K562 (cell line): Measurements from ENCODE around the gene IL1RAPL2. TPM values are rescaled to one million over a fixed set of nuclear protein-coding genes. Genes with fewer than 3 reads are reported as not detected.

Experiments used
- ATAC-seq: fragments of 200-7000 bp; cut with Tn5 transposase; 3 replicates; pipeline ENCODE4 v1.9.1; 2020; ENCODE audit warnings: moderate library complexity
- BruUV-seq: library from RNA; stranded (reverse); fragments of 400-500 nt; replicated peaks from 2 replicates; lab custom pipeline; 2021; lab: Mats Ljungman, UMichigan
- CTCF ChIA-PET: fragments of 300-600 bp; formaldehyde crosslinking; extraction: SDS; loops from one replicate; lab custom pipeline; 2021; ENCODE audit warnings: low intra/inter-chr PET ratio; lab: Yijun Ruan, JAX
- POLR2A ChIA-PET: fragments of 300-600, 350-650 bp; sonication (Branson Sonifier 250); formaldehyde crosslinking; extraction: SDS; loops from one replicate; lab custom pipeline; 2021; ENCODE audit warnings: antibody characterized with exemption, inconsistent platforms; lab: Yijun Ruan, JAX
- DNase-seq, 4 experiments: peaks; one replicate each; pipeline versions ENCODE4 v3.0.0 to v3.0.0-alpha.2; 2011 to 2018; ENCODE audit warnings: low spot score in 3 of 4, mixed read lengths in 3 of 4; ENCODE audit errors: extremely low read depth in 1 of 4
- FAIRE-seq: peaks from 2 replicates; lab custom pipeline; 2011; peaks lifted over from hg19 to GRCh38; lab: Jason Lieb, UNC
- H2AFZ ChIP-seq: 2 replicates; pipeline ENCODE4 v1.6.0; 2011; ENCODE audit warnings: low read depth, low read length, control low read depth, inconsistent platforms
- H3K27ac ChIP-seq: fragments of 200-600 bp; 3 replicates; pipeline ENCODE4 v1.8.0; 2011; ENCODE audit warnings: low read depth, mild to moderate bottlenecking, control low read depth, inconsistent platforms, low read length, moderate library complexity, mixed read lengths; ENCODE audit errors: extremely low read depth
- H3K27me3 ChIP-seq, 2 experiments: fragments of 300-600 bp in 1 of 2; 2 replicates in 1 of 2; 3 replicates in 1 of 2; pipeline versions ENCODE4 v1.6.0 to v1.8.0; 2011; ENCODE audit warnings: inconsistent platforms in 2 of 2, low read length in 2 of 2, mild to moderate bottlenecking in 1 of 2, mixed read lengths in 1 of 2, moderate library complexity in 1 of 2; ENCODE audit not compliant: control insufficient read depth in 2 of 2, insufficient read depth in 2 of 2
- H3K36me3 ChIP-seq: fragments of 300-600 bp; 3 replicates; pipeline ENCODE4 v1.8.0; 2011; ENCODE audit warnings: mild to moderate bottlenecking, low read length, inconsistent platforms; ENCODE audit not compliant: control insufficient read depth, insufficient read depth
- H3K4me1 ChIP-seq, 2 experiments: fragments of 200-600 bp in 1 of 2; replicated peaks in 1 of 2; 2 replicates in 1 of 2; 3 replicates in 1 of 2; pipeline versions ENCODE4 v1.5.1 to v1.8.0; 2011; ENCODE audit warnings: inconsistent platforms in 2 of 2, low read length in 2 of 2, mild to moderate bottlenecking in 1 of 2, mixed read lengths in 1 of 2, moderate library complexity in 1 of 2; ENCODE audit not compliant: control insufficient read depth in 2 of 2, insufficient read depth in 2 of 2
- H3K4me2 ChIP-seq: 2 replicates; pipeline ENCODE4 v1.6.1; 2011; ENCODE audit warnings: low read length, control low read depth, inconsistent platforms, mixed read lengths; ENCODE audit not compliant: insufficient read depth
- H3K4me3 ChIP-seq: fragments of 200-600 bp; sonication (generic), shearing (Covaris generic); 2 replicates; pipeline ENCODE4 v1.5.1; 2016; ENCODE audit warnings: control low read depth, inconsistent platforms
- H3K79me2 ChIP-seq: fragments of 200-600 bp; 3 replicates; pipeline ENCODE4 v1.8.0; 2011; ENCODE audit warnings: low read length, inconsistent platforms; ENCODE audit not compliant: control insufficient read depth, insufficient read depth
- H3K9ac ChIP-seq, 2 experiments: 2 replicates each; pipeline versions ENCODE4 v1.6.0 to v1.6.1; 2011; ENCODE audit warnings: low read depth in 2 of 2, low read length in 2 of 2, control low read depth in 1 of 2, inconsistent platforms in 1 of 2, mild to moderate bottlenecking in 1 of 2, mixed read lengths in 1 of 2; ENCODE audit not compliant: insufficient read depth in 1 of 2
- H3K9me1 ChIP-seq: one replicate; pipeline ENCODE4 v1.6.0; 2011; ENCODE audit warnings: inconsistent platforms, mild to moderate bottlenecking, low read length, moderate library complexity; ENCODE audit not compliant: control insufficient read depth, insufficient read depth
- H3K9me3 ChIP-seq: replicated peaks from 2 replicates; pipeline ENCODE4 v1.5.1; 2011; ENCODE audit warnings: low read depth, low read length, inconsistent platforms; ENCODE audit not compliant: control insufficient read depth, insufficient read depth
- H4K20me1 ChIP-seq: replicated peaks from 2 replicates; pipeline ENCODE4 v1.6.1; 2011; ENCODE audit warnings: low read length, inconsistent platforms, mixed read lengths; ENCODE audit not compliant: control insufficient read depth, insufficient read depth
- CBX1 ChIP-seq: sonication (generic); IDR thresholded peaks from 2 replicates; pipeline ENCODE4 v1.6.1; 2016; ENCODE audit warnings: antibody characterized with exemption, low read depth, mild to moderate bottlenecking
- CXXC5 ChIP-seq: fragments of 250-450 bp; sonication (Bioruptor Pico); IDR thresholded peaks from 2 replicates; pipeline ENCODE4 v1.8.0; 2022; ENCODE audit warnings: inconsistent platforms, mild to moderate bottlenecking, moderate library complexity
- EHMT2 ChIP-seq: fragments of 450-650 bp; IDR thresholded peaks from 2 replicates; pipeline ENCODE4 v1.6.1; 2018; ENCODE audit warnings: antibody characterized with exemption
- HDAC8 ChIP-seq: fragments of 450-650 bp; IDR thresholded peaks from 2 replicates; pipeline ENCODE4 v1.6.1; 2016; ENCODE audit warnings: mild to moderate bottlenecking, missing genetic modification characterization, moderate library complexity, missing compliant biosample characterization
- HEY1 ChIP-seq: fragments of 250-450 bp; sonication (Bioruptor Pico); IDR thresholded peaks from 2 replicates; pipeline ENCODE4 v1.5.0; 2020; ENCODE audit warnings: mild to moderate bottlenecking, moderate library complexity, borderline replicate concordance
- MAFF ChIP-seq: IDR thresholded peaks from 2 replicates; pipeline ENCODE4 v1.6.1; 2012; ENCODE audit warnings: low read length, improper control_type of control experiment
- MAFK ChIP-seq: IDR thresholded peaks from 2 replicates; pipeline ENCODE4 v1.6.1; 2011; ENCODE audit warnings: low read length, improper control_type of control experiment
- MED1 ChIP-seq: sonication (generic); formaldehyde crosslinking; IDR thresholded peaks from 2 replicates; pipeline ENCODE4 v1.8.1; 2023; ENCODE audit warnings: missing genetic modification reagents, borderline replicate concordance
- MLX ChIP-seq, 2 experiments: fragments of 450-650 bp in 1 of 2; sonication (generic) in 1 of 2; formaldehyde crosslinking; conservative IDR thresholded peaks; 2 replicates each; pipeline versions ENCODE4 v1.4.0 to v1.8.1; 2020 to 2022; ENCODE audit warnings: mild to moderate bottlenecking in 1 of 2, missing genetic modification reagents in 1 of 2
- NFIC ChIP-seq: fragments of 450-650 bp; IDR thresholded peaks from 2 replicates; pipeline ENCODE4 v1.6.1; 2017; ENCODE audit warnings: mild to moderate bottlenecking, inconsistent platforms
- PKNOX1 ChIP-seq: fragments of 450-650 bp; IDR thresholded peaks from 2 replicates; pipeline ENCODE4 v1.6.1; 2016
- POLR3G ChIP-seq: IDR thresholded peaks from 2 replicates; pipeline ENCODE4 v1.6.1; 2011; ENCODE audit not compliant: insufficient read length, insufficient replicate concordance; ENCODE audit errors: extremely low read depth
- PYGO2 ChIP-seq: fragments of 450-650 bp; IDR thresholded peaks from 2 replicates; pipeline ENCODE4 v1.6.1; 2016; ENCODE audit warnings: mild to moderate bottlenecking, missing genetic modification characterization, moderate library complexity, missing compliant biosample characterization
- SETDB1 ChIP-seq: IDR thresholded peaks from one replicate; pipeline ENCODE4 v1.6.1; 2012; ENCODE audit warnings: low read length, control low read depth, inconsistent platforms
- SIN3A ChIP-seq, 2 experiments: fragments of 150-350 bp in 1 of 2; IDR thresholded peaks; 2 replicates each; pipeline ENCODE4 v1.6.1; 2011 to 2016; ENCODE audit warnings: borderline replicate concordance in 2 of 2, low read depth in 2 of 2, low read length in 2 of 2, mild to moderate bottlenecking in 2 of 2, moderate library complexity in 2 of 2; ENCODE audit not compliant: control insufficient read depth in 1 of 2
- SRSF3 ChIP-seq: fragments of 200-400 bp; formaldehyde crosslinking; IDR thresholded peaks from 2 replicates; pipeline ENCODE4 v1.6.1; 2016; ENCODE audit warnings: mild to moderate bottlenecking, low read length, moderate library complexity; ENCODE audit not compliant: insufficient read depth
- SUPT5H ChIP-seq: fragments of 450-650 bp; IDR thresholded peaks from 2 replicates; pipeline ENCODE4 v1.6.1; 2016
- ZNF583 ChIP-seq: fragments of 250-450 bp; sonication (Bioruptor Pico); IDR thresholded peaks from 2 replicates; pipeline ENCODE4 v1.4.0; 2020
- WGBS: fragments of 100-300 bp; shearing (Covaris generic); methylation state at CpG from one replicate; pipeline ENCODE4 v1.1.6; 2016; ENCODE audit warnings: low coverage, mixed read lengths; ENCODE audit not compliant: insufficient coverage; ENCODE audit errors: missing lambda C conversion rate; 5-methylcytosine and 5-hydroxymethylcytosine counted together
- in situ Hi-C: fragments of 300-500 bp; cut with MboI; formaldehyde crosslinking; loops from 4 replicates; pipeline ENCODE4 v1.15.0; 2018; ENCODE audit warnings: inconsistent platforms, mixed read lengths
- intact Hi-C: fragments of 100-400 bp; cut with micrococcal nuclease; formaldehyde crosslinking; loops from 2 replicates; pipeline ENCODE4 v1.14.2; 2022
- polyA plus RNA-seq, 8 experiments: library from polyadenylated mRNA; depleted of rRNA in 4 of 8; stranded (reverse) in 5 of 8; unstranded in 3 of 8; fragments of >200 nt; fragmentation: Nextera tagmentation in 2 of 8; fragmentation: Illumina TruSeq in 1 of 8; extraction: Ambion mirVana in 2 of 8; extraction: Trizol in 1 of 8; gene quantifications; 2 replicates each; pipeline versions ENCODE4 v1.2.1 to v1.2.3, GENCODE V29; 2011 to 2014; ENCODE audit warnings: inconsistent platforms in 1 of 8, missing spikeins in 1 of 8
- total RNA-seq, 7 experiments: library from RNA; depleted of rRNA in 6 of 7; stranded (reverse); fragments of >200 nt in 6 of 7; fragmentation: Illumina TruSeq in 2 of 7; extraction: Trizol in 2 of 7; gene quantifications; 2 replicates each; pipeline versions ENCODE4 v1.2.1 to v1.2.3, GENCODE V29; 2011 to 2021; ENCODE audit warnings: low replicate concordance in 1 of 7
- TF ChIP-seq, protein P1 (sequence below): fragments of 450-650 bp; IDR thresholded peaks from 2 replicates; pipeline ENCODE4 v1.6.1; 2014; ENCODE audit warnings: low read depth, mild to moderate bottlenecking, moderate library complexity, borderline replicate concordance

IL1RAPL2 gene
- total and polyA plus RNA-seq, 9 of the 15 experiments (the other 6 are each of a cell fraction or from before 2014, with no cell fraction given), result not detected

DNA sequence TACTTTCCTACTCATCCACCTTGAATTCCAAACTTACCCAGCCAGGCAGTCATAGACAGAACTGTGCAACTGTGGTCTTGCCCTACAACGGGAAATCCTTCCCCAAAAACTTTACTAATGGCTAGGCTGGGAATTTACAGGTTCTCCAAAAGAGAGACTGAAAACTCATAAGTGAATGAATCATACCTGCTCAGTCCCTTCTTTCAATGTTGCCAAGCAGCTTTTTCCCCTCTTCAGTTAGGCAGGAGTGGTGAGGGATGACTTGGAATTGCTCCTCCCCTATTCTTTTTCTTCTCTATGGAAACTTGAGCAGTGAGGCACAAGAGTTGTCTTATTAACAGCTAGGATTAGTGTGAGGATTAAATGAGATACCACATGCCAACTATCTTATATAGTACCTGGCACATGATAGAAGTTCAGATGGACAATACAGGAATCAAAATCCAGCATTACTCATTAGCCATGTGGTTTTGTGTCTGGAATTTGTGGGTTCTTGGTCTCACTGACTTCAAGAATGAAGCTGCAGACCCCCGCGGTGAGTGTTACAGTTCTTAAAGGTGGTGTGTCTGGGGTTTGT, 548.6 kb downstream of the IL1RAPL2 start:
- intact Hi-C loops, result no loop called here
- no peak overlapping the region for H3K9ac ChIP-seq
- no TSS peak for BruUV-seq
- H3K79me2 ChIP-seq, result no peaks in the 10 kb centered on the region
- H3K27ac ChIP-seq, result no peak overlapping the region
- H3K36me3 ChIP-seq, result no peaks in the 10 kb centered on the region
- ATAC-seq, result no peak
- H3K27me3 ChIP-seq, result no peaks in the 10 kb centered on the region
- H3K9me1 ChIP-seq, result no peaks in the 10 kb centered on the region
- H4K20me1 ChIP-seq, result no peaks in the 10 kb centered on the region
- FAIRE-seq, result no peak
- H3K4me3 ChIP-seq, result no peak overlapping the region
- no peak for TF ChIP-seq ZNF583
- TF ChIP-seq POLR3G, result no peak
- no peak for TF ChIP-seq SRSF3
- no peak for TF ChIP-seq NFIC
- no peak for TF ChIP-seq MLX (CRISPR knock-in tag; conservative IDR thresholded peaks at IDR 0.05)
- no peak for TF ChIP-seq SETDB1
- no peak for TF ChIP-seq MAFF
- no peak for TF ChIP-seq HEY1
- no peak for TF ChIP-seq HDAC8 (tag)
- no peak for TF ChIP-seq PYGO2
- TF ChIP-seq CXXC5, result no peak
- no peak for TF ChIP-seq SUPT5H
- no peak for TF ChIP-seq EHMT2
- TF ChIP-seq MED1 (CRISPR knock-in tag), result no peak
- TF ChIP-seq MAFK, result no peak
- no peak for TF ChIP-seq PKNOX1
- TF ChIP-seq SIN3A (IDR thresholded peaks at IDR 0.05; ENCODE audit: borderline replicate concordance in 2 of 2, control insufficient read depth in 1 of 2, low read depth in 2 of 2, low read length in 2 of 2), result no peak
- no peak for TF ChIP-seq CBX1
- TF ChIP-seq, protein P1, sequence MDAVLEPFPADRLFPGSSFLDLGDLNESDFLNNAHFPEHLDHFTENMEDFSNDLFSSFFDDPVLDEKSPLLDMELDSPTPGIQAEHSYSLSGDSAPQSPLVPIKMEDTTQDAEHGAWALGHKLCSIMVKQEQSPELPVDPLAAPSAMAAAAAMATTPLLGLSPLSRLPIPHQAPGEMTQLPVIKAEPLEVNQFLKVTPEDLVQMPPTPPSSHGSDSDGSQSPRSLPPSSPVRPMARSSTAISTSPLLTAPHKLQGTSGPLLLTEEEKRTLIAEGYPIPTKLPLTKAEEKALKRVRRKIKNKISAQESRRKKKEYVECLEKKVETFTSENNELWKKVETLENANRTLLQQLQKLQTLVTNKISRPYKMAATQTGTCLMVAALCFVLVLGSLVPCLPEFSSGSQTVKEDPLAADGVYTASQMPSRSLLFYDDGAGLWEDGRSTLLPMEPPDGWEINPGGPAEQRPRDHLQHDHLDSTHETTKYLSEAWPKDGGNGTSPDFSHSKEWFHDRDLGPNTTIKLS, result no peak
- POLR2A ChIA-PET, result no interaction called here
- no peak for DNase-seq
- in situ Hi-C loops, result no loop called here
- H3K4me2 ChIP-seq, result no peak overlapping the region
- WGBS, result 0% methylated on average over 3 of the region's 3 CpGs
- no peak overlapping the region for H2AFZ ChIP-seq
- H3K9me3 ChIP-seq, result no peaks in the 10 kb centered on the region
- no peaks in the 10 kb centered on the region for H3K4me1 ChIP-seq
- CTCF ChIA-PET, result no interaction called here
